DLD1 (cell line): ENCODE results near the gene AKT1S1.
"Not testable (repeated sequence)": the region's sequence is repeated elsewhere in the genome, so short reads cannot be mapped to it uniquely, and the experiment has no call there.

Experiments used
- in situ Hi-C: cut with HindIII; loops from 2 replicates; pipeline ENCODE4 v1.10.0; 2017; ENCODE audit warnings: low sequenced_read_pairs

AKT1S1 gene

GRCh38 chr19:49840321-49840720, 36.8 kb downstream of the AKT1S1 start:
- in situ Hi-C loops: no loop called here

GRCh38 chr19:49839713-49840112, 37.4 kb downstream of the AKT1S1 start:
- in situ Hi-C loops: no loop called here

GRCh38 chr19:49838885-49839588, 38.1 kb downstream of the AKT1S1 start:
- in situ Hi-C loops: no loop called here

GRCh38 chr19:49837425-49837824, 39.7 kb downstream of the AKT1S1 start:
- in situ Hi-C loops: no loop called here

DNA sequence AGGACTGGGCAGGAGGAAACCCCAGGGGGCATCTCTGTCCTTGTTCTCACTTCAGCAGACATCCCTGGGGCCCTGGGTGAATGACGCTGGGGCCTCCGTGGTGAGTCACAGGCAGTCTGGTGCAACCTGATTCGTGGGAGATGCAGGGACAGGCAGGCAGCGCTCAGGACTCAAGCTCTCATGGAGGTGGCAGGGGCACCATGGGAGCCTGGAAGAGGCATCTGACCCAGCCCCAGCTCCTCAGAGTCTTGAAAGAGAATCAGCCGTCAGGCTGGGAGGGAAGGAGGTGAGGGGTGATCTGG, 40.2 kb downstream of the AKT1S1 start:
- in situ Hi-C loops: no loop called here

DNA sequence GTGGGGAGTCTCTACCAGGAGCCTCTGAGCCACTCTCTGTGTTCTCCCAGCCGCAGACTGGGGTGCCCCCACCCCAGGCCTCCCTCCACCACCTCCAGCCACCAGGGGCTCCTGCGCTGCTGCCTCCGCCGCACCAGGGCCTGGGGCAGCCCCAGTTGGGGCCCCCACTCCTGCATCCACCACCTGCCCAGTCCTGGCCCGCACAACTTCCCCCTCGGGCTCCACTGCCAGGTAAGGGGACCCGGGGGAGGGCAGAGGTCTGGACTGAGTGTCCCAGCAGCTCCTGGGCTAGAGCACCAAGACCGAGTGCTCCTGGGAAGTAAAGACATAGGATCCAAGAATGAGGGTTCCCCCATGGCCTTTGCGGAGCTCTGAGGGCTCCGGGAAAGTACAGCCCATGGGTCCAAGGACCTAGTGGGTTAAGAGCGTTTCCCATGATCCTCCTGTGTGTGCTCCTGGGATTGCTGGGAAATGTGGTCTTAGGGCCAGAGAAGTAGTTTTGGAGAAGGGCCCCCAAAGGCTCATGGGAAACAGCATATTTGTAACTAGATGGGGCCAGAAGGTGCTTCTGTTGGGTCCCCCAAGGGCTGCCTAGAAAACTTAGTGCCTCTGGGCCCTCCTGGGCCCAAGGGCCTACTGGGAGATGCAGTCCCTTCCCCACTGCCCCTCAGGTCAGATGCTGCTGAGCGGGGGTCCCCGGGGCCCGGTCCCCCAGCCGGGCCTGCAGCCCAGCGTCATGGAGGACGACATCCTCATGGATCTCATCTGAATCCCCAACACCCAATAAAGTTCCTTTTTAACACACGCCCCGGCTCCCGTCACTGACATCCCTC, 40.8 kb downstream of the AKT1S1 start:
- in situ Hi-C loops: no loop called here

DNA sequence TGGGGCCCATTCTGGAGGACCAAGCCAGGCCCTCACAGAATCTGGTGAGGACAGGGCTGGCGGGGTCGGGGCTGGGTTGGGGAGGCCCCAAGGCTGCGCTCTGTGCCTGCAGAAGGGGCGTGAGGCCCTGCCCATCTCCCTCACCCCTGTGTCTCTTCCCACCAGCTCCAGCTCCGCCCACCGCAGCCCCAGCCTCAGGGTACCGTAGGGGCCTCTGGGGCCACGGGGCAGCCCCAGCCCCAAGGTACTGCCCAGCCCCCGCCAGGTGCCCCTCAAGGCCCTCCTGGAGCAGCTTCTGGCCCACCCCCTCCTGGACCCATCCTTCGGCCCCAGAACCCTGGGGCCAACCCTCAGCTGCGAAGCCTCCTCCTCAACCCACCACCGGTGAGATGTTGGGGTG, 41.6 kb downstream of the AKT1S1 start:
- in situ Hi-C loops: no loop called here

DNA sequence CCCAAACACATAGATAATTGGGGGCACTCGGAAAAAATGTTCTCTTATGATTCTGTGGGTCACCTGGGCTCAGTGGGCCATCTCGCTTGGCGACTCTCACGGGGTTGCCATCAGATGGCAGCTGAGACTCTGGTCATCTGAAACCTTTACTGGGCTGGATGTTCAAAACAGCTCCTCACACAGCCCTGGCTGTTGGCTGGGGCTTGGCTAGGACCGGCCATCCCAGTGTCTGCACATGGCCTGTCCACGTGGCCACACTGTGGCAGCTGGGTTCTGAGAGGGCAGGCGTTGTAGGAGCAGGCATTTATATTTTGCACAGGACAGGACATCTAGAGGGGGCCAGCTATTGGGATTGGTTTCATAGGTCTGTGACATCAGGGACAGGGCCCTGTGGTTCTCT, 43.6 kb downstream of the AKT1S1 start:
- in situ Hi-C loops: no loop called here

DNA sequence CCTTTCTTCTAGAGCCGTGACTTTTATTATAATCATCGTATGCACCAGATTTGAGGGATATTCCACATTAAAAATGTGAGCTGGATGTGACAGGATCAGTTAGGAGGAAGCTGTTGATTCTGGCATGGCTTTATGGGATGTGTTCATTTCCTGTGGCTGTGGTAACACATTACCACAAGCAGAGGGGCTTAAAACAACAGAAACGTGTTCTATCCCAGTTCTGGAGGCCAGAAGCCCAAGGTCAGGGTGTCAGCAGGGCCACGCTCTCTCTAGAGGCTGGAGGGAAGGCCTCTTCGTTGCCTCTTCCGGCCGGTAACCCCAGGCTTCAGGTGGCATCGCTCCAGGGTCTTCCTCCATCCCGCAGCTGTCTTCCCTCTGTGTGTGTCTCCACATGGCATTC, 44.6 kb downstream of the AKT1S1 start:
- in situ Hi-C loops: no loop called here

GRCh38 chr19:49831592-49831991, 45.6 kb downstream of the AKT1S1 start:
- in situ Hi-C loops: no loop called here

- in situ Hi-C loops: no loop called here
Measured at GRCh38 chr19:49830766-49831165, 46.4 kb downstream of the AKT1S1 start.

DNA sequence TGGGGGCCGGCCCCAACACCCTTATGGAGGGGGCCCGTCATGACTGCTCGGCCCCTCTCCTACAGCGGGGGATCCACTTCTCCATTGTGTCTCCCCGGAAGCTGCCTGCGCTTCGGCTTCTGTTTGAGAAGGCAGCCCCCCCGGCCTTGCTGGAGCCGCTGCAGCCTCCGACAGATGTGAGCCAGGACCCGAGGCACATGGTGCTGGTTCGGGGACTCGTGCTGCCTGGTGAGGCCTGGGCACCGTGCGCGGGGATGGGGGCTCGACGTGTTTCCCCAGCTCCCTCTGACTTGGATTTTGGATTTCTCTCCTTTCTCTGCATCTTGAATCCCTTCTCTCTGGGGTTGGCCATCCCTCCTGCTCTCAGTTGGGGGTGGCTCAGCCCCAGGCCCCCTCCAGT, 47.4 kb downstream of the AKT1S1 start:
- in situ Hi-C loops: no loop called here

DNA sequence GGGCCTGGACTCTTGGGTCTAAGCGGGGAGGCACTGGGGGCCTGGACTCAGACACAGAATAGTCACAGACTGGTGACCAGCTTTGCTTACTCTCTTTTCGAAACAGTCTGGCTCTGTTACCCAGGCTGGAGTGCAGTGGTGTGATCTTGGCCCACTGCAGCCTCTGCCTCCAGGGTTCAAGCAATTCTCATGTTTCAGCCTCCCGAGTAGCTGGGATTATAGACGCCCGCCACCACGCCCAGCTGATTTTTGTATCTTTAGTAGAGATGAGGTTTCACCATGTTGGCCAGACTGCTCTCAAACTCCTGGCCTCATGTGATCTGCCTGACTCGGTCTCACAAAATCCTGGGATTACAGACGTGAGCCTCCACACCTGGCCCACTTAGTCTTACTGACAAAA, 48.0 kb downstream of the AKT1S1 start:
- in situ Hi-C loops: no loop called here

GRCh38 chr19:49827034-49827433, 50.1 kb downstream of the AKT1S1 start:
- in situ Hi-C loops: no loop called here

- in situ Hi-C loops: no loop called here
Measured at GRCh38 chr19:49824662-49825061, 52.5 kb downstream of the AKT1S1 start.

- in situ Hi-C loops: no loop called here
Measured at GRCh38 chr19:49823472-49823871, 53.7 kb downstream of the AKT1S1 start.

- in situ Hi-C loops: no loop called here
Measured at GRCh38 chr19:49820125-49820524, 57.0 kb downstream of the AKT1S1 start.

GRCh38 chr19:49819452-49820115, 57.6 kb downstream of the AKT1S1 start:
- in situ Hi-C loops: not testable (repeated sequence)
